GM19240 (cell line): Measurements from ENCODE around the gene FBXW8.

Experiments used
- DNase-seq: peaks from one replicate; pipeline ENCODE4 v3.0.0; 2011; ENCODE audit warnings: low spot score; ENCODE audit not compliant: insufficient read length

The FBXW8 gene

DNA sequence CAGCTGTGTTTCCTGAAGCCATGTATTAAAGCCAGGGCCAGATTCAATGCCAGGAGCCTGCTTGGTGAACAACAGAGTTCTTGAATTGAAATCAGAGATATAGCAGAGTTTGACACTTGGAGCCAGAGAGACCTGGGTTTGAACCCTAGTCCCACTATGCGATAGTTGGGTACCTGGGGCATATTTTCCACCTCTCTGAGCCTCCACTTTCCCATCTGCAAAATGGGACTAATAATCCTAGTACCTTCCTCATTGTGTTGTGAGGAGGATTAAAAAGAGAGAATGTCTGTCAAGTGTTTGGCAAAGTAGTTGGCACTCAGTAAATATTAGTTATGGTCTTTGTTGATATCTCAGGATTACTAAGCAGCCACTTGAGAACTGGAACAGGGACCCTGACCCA is 23.5 kb upstream of the FBXW8 start:
- DNase-seq = no peak

DNA sequence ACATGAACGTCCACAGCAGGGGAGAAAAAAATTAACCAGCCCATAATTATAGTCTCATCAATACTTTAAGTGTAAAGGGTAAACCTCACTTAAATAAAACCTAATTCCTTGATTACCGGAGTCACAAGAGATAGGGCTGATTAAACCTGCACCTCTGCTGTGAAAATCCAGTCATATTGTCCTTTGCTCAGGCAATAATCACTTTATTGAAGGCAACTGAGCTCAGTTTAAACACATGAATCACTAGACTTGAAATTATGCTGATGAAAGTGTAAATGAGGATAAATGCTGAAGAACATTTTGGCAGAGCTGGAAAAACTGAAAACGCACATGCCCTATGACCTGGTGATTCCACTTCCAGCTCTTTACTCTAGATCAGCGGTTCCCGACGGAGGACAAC is 22.9 kb upstream of the FBXW8 start:
- no peak for DNase-seq

DNA sequence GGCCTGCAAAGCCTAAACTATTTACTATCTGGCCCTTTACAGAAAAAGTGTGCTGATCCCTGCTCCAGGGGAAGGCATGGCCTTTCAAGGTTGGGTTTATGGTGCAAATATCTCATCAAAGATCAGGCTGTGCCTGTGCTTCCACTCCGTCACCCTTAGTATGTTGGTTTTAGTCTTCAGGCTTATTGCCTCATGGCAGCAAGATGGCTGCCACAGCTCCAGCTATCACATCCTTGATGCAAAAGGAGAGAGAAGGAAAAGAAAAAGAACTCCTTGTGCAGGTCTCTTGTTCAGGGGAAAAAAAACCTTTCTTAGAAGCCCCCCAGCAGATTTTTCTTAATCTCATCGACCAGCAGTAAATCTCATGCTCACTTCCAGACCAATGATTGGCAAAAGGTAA is 20.4 kb upstream of the FBXW8 start:
- DNase-seq = no peak

DNA sequence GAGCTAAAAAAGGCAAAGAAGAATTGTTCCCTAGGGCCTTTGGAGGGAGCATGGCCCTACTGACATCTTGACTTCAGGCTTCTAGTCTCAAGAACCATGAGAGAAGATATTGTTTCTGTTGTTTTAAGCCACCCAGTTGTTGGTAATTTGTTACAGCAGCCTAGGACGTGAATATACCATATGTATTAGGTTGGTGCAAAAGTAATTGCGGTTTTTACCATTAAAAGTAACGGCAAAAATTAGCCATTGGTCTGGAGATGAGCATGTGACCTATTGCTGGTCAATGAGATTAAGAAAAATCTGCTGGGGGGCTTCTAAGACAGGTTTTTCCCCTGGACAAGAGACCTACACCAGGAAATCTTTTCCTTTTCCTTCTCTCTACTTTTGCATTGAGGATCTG is 19.7 kb upstream of the FBXW8 start:
- DNase-seq = no peak

DNA sequence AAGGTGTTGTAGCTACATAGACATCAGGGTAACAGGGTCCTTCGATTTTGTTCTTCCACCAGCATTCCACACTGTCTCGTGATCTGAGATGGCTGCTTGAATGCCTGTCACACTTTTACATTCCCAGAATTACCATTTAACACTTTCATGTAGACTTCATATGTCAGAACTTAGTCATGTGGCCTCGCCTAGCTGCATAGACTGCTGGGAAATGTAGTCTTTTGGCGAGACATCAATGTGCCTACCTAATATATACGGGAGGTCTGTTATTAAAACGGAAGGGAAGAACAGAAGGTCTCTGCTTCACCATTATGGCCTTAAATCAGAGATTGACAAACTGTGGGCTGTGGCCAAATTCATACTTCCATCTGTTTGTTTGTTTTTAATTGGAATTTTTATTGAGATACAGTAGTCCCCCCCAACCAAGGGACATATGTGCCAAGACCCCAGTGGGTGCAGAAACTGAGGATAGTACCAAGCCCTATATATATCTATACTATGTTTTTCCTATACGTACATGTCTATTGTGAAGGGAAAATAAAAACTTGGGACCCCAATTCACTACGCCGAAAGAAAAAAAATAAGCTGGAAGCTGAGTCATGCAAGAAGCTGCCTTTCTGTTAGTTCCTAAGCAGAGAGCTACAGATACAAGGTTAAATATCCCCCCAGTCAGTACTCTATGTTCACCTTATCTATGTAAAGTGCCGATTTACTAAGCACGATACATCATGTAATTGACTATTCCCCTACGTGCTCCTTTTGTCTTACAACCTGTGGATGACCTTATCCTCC is 18.2 kb upstream of the FBXW8 start:
- DNase-seq = no peak

DNA sequence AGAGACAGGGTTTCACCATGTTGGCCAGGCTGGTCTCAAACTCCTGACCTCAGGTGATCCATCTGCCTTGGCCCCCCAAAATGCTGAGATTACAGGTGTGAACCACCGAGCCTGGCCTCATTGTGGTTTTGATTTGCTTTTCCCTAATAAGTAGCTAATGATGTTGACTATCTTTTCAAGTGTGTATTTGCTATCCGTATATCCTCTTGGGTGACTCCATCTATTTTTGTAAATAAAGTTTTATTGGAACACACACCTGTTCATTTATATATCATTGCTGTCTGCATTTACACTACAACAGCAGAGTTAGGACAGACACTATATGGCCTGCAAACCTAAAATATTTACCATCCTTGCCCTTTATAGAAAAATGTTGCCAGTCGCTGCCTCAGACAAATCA is 15.8 kb upstream of the FBXW8 start:
- DNase-seq = no peak

DNA sequence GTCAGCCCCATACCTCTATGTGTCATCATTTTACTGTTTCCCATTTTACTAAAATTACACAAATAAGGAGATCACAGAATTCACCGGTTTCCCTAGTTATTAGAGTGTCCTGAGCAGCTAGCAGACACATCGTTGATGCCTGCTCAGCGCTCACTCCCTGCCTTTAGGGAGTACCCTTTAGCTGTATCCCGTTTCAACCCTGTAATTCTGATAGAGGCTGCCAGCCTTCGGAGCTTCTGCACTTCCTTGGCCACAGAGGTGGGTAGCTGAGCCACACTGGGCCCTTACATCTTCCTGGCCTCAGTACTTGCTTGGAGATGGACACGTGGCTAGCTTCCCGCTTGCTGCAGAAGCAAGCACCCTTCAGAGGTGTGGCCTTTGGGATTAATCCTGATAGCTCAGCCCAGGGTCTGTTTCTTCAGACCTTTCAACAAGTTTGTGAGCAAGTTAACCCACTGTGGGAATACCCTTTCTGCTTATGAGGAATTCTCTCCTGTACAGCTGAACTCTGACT is 14.3 kb upstream of the FBXW8 start:
- no peak for DNase-seq

DNA sequence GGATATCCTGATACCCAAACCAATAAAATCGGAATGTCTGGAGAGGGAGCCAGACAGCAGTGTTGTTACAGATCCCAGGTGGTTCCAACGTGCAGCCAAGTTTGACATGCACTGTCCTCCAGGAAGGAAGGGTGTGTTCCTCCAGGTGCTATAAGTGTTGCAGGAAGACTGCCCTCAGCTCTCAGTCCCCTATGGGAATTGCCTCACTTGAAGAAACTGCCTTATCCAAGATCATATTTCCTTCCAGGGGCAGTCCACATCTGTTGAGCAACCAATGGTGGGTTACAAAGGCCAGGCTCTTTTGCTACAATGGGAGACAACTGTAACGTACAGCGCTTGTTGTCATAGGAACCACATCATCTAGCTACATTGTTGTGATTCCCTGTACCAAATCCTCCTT is 13.3 kb upstream of the FBXW8 start:
- no peak for DNase-seq

DNA sequence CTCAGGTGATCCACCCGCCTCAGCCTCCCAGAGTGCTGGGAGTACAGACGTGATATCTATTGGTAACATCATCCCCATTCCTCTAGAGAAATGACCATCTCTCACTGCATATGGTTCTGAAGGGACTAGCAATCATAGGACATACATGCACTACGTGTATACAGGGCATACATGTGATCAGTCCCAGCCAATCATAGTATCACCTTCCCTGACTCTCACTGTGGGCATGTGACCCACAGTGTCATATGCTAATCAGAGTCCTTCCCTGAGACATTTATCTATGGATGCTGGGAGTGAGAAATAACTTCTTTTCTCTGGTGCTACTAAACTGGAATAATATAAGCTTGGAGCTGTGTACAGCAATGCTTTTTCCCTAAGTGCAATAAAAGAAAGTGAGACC is 12.1 kb upstream of the FBXW8 start:
- no peak for DNase-seq

DNA sequence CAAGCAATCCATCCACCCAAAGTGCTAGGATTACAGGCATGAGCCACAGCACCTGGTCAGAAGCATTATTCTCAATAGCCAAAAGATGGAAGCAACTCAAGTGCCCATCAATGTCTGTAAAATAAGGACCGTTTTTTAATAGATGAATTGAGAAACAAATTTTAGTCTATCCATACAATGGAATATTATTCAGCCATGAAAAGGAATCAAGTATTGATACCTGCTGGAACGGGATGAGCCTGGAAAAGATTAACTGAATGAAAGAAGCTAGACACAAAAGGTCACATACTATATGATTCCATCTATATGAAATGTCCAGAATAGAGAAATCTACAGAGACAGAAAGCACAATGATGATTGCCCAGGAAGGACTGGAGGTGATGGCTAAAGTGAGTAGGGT is 9.1 kb upstream of the FBXW8 start:
- DNase-seq = no peak

DNA sequence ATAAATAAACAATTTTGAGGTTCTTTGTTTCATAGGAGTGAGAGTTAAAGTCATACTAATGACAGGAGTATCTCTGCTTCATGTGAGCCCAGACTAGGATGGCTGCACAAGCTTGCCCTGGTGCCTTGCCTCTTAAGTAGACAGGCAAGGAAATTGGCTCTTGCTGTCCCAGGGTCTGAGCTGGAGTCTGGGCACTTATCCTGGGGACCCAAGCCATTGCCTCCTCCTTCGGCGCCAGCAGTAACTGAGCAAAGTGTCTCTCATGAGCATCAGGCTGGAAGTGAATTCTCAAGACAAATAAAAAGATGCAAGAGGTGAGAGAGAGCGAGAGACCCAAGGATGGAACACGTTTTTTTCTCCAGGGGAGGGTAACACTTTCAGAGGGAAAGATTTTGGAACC is 6.9 kb upstream of the FBXW8 start:
- no peak for DNase-seq

DNA sequence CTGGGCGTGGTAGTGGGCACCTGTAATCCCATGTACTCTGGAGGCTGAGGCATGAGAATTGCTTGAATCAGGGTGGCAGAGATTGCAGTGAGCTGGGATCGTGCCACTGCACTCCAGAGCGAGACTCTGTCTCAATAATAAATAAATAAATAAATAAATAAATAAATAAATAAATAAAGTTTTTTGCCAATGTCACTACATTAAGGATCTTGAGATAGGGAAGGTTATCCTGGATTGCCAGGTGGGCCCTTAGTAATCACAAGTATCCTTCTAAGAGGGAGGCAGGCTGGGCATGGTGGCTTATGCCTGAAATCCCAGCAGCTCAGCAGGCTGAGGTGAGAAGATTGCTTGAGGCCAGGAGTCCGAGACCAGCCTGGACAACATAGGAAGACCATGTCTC is 4.5 kb upstream of the FBXW8 start:
- DNase-seq = no peak

DNA sequence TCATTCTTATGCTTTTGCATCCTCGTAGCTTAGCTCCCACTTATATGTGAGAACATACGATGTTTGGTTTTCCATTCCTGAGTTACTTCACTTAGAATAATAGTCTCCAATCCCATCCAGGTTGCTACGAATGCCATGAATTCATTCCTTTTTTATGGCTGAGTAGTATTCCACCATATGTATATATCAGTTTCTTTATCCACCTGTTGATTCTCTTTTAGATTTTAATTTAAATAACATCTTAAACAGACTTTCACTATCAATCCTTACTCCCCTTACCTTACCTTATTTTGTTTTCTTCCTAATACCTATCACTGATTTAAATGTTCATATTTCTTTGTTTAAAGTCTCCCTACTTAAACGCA is 488 bp upstream of the FBXW8 start:
- DNase-seq = no peak

DNA sequence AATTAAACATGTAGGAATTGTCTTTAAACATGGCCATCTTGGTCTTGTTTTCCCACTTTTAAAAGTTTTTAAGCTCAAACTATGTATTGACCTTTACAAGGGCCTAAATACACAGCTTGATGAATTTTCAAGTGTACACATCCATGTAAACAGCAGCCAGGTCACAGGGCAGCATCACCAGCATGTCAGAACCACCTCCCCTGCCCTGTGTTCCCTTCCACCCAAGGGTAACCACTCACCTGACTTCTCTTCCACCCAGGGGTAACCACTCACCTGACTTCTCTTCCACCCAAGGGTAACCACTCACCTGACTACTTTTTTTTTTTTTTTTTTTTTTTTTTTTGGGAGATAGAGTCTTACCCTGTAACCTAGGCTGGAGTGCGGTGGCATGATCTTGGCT is 4.6 kb downstream of the FBXW8 start:
- DNase-seq = no peak

DNA sequence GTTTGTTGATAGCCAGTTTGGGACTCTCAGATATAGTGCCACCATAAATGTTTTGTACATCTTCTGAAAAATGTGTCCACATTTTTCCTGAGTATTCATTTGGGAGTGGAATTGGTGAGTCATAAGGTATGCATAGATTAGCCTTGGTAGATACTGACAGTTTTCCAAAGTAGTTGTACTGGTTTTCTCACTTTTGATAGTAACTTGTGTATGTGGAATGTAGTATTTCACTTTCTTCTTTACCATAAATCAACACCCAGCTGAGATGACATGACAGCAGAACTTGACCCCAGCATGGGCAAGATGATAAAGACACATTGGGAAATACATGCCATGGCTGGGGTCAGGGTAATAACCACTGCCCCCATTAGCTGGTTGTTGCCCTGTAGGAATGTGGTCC is 5.4 kb downstream of the FBXW8 start:
- no peak for DNase-seq

DNA sequence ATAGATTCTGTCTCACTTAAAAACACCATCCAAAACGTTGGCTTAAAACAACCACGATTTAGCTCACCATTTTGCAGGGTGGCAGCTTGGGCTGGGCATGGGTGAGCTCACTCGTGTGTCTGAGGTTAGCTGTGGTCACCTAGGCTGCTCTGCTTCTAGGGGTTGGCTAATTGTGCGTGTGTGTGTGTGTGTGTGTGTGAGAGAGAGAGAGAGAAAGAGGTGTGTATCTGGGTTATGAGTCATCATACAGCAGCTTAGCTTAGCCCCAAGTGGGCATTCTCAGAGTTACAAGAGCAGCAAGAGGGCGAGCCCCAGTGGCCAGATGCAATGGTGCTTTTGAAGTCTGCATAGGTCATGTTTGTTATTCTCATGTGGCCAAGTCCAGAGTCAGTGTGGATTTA is 6.0 kb downstream of the FBXW8 start:
- peak; percentile 35 for DNase-seq

DNA sequence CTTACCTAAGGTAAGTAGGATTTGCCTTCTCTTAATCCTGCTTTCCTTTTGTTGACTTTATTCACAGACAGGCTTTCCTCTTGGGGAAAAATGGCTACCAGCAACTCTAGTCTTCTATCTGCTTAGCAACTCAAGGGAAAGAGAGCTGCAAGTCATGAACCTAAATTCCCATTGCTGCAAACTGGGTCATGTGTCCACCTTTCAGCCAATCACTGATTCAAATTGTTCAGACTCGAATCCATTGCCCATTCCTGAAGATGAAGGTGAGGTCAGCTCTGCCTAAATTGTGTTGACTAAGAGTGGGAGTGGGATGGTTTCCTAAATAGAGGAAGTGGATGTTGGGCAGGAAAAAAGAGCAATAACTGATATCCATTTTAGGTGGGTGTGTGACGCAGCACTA is 7.7 kb downstream of the FBXW8 start:
- no peak for DNase-seq

DNA sequence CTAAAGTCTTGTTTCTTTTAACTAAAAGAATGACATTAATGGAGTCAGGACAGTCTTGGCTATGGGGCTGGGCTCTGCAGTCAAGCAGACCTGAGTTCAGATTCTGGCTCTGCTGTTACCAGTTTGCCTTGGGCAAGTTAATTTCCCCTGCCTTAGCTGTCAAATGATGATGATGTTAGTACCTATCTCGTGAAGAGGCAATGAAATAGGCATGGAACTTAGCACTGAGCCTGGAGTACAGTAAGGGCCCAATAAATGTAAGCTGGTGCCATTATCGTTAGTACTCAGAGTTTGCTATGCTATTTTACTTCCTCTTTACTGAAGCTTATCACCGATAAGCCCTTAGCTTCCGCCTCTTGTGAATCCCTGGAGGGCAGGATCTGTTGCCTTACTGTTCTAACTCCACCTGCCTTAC is 8.5 kb downstream of the FBXW8 start:
- DNase-seq = no peak

DNA sequence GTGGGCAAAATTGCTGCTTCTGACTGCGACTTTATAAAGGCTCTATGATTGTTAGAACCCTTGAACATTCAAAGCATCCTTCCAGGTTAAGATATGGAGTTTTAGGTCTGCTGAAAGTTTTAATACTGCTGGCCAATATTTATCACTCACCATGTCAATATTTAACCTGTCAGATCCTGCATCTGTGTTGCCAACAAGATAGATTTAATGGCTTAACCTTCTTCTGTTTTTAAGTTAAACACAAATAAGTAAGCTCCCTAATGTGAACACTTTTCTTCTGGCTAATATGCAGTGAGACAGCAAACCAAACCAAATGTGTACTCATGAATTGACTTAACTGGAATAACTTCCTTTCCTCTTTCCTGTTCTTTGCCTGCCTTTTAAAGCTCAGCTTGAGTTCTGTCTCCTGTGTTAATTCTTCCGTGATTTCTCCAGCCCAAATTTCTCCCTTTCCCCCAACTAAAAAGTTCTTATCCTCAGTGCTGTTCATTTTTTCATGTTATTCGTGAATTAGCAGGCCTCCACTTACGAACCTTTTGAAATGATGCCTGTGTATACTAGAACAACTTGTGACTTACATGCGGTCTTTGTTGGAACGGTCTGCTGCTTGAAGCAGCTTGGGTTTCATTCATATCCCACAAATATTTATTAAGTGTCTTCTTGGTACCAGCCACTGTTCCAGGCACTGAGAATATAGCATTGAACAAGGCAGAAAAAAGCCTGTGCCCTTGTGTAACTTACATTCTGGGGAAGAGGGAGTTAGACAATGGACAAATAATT is 9.1 kb downstream of the FBXW8 start:
- DNase-seq = no peak

DNA sequence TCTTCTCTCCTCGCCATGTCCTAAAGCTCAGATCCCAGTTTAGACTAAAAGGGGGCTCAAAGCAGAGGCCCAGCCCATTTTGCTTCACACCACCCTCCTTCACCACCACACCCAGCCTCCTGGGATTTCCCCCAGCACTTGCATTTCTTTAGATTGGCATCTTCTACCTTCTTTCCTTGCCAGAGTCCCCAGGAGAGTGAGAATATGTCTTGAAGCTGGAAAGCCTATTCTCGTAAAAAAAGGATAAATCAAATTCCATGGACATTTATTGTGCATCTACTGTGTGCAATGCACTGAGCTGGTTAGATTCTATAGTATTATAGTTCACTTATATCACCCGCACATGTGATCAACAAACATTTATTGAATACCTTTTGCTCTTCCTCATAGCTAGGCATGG is 10.2 kb downstream of the FBXW8 start:
- no peak for DNase-seq

DNA sequence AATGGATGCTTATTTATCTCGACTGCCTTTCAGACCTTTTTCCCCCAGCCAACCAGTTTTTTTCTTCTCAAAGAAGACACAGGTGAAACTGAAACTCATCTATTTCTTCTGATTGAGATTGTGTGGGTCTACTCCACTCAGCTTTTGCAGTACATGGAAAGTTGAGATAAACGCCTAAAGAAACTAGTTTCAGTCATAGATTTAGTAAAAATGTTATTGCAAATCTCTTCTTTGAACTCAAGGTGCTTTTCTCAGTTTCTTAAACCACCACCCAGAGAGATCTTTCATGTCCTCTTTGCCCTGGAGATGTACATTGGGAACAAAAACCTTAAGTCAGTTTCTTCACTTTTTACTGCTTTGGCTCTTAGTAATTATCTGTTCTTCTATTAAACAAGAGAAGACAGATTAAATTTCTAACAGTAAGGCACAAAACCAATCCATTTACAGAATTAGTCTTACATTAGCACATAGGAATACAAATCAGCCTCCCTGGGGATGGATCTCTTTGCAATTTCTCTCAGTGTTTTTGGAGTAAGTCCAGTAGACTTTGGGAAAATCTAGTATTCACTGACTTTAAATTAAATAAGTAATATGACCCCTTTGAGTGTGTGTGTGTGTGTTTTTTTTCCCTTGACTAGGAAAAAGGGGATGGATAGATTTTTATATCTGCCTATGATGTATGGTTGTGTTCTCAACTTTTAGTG is 11.6 kb downstream of the FBXW8 start:
- no peak for DNase-seq
